ENCODE results near the gene XPA. TPM values are rescaled to one million over a fixed set of nuclear protein-coding genes. Genes with fewer than 3 reads are reported as not detected.
A peak's percentile ranks its signal among the peaks of the same experiment; 100 is the strongest.
"Not testable (repeated sequence)": the region's sequence is repeated elsewhere in the genome, so short reads cannot be mapped to it uniquely, and the experiment has no call there.

The XPA gene
- polyA plus RNA-seq (ENCODE audit: insufficient read length in 4 of 4) = 10 to 100 TPM; 34.6 to 39.0 (median 37.1) TPM

- peak; percentile 82 to 94 (median 86) for DNase-seq (ENCODE audit: low read depth in 4 of 4, low spot score in 2 of 4)
Observed at GRCh38 chr9:97696803-97697601, at the start of gene XPA. Gene XPA, minus strand, starts transcription at chr9:97697340. Its CDS starts 48 bp downstream, at chr9:97697292.

- DNase-seq (ENCODE audit: low read depth in 4 of 4, low spot score in 2 of 4) = no peak
Observed at GRCh38 chr9:97744710-97745708, 47.9 kb upstream of the XPA start.

- DNase-seq (ENCODE audit: low read depth in 4 of 4, low spot score in 2 of 4) = not testable (repeated sequence)
Observed at GRCh38 chr9:97744025-97744424, 46.9 kb upstream of the XPA start.

- DNase-seq (ENCODE audit: low read depth in 4 of 4, low spot score in 2 of 4) = no peak
Observed at GRCh38 chr9:97742545-97742944, 45.4 kb upstream of the XPA start.

GRCh38 chr9:97741947-97742346 lies 44.8 kb upstream of the XPA start:
- DNase-seq (ENCODE audit: low read depth in 4 of 4, low spot score in 2 of 4) = no peak

GRCh38 chr9:97740848-97741821 lies 44.0 kb upstream of the XPA start:
- DNase-seq (ENCODE audit: low read depth in 4 of 4, low spot score in 2 of 4) = peak; percentile 11 to 48 (median 34)

GRCh38 chr9:97737429-97737828 lies 40.3 kb upstream of the XPA start:
- no peak for DNase-seq (ENCODE audit: low read depth in 4 of 4, low spot score in 2 of 4)

GRCh38 chr9:97735070-97735600 lies 38.0 kb upstream of the XPA start:
- no peak for DNase-seq (ENCODE audit: low read depth in 4 of 4, low spot score in 2 of 4)

GRCh38 chr9:97726716-97727115 lies 29.6 kb upstream of the XPA start:
- no peak for DNase-seq (ENCODE audit: low read depth in 4 of 4, low spot score in 2 of 4)

- DNase-seq (ENCODE audit: low read depth in 4 of 4, low spot score in 2 of 4) = no peak
Observed at GRCh38 chr9:97723819-97724218, 26.7 kb upstream of the XPA start.

GRCh38 chr9:97722331-97722730 lies 25.2 kb upstream of the XPA start:
- no peak for DNase-seq (ENCODE audit: low read depth in 4 of 4, low spot score in 2 of 4)

- DNase-seq (ENCODE audit: low read depth in 4 of 4, low spot score in 2 of 4) = no peak
Observed at GRCh38 chr9:97721396-97721795, 24.3 kb upstream of the XPA start.

- no peak for DNase-seq (ENCODE audit: low read depth in 4 of 4, low spot score in 2 of 4)
Observed at GRCh38 chr9:97717866-97718265, 20.7 kb upstream of the XPA start.

GRCh38 chr9:97714435-97714834 lies 17.3 kb upstream of the XPA start:
- no peak for DNase-seq (ENCODE audit: low read depth in 4 of 4, low spot score in 2 of 4)

- DNase-seq (ENCODE audit: low read depth in 4 of 4, low spot score in 2 of 4) = no peak
Observed at GRCh38 chr9:97711223-97711626, 14.1 kb upstream of the XPA start.

GRCh38 chr9:97710356-97711222 lies 13.4 kb upstream of the XPA start:
- peak in 3 of 4 donors; percentile 37 to 49 (median 46) for DNase-seq (ENCODE audit: low read depth in 4 of 4, low spot score in 2 of 4)

GRCh38 chr9:97706246-97706645 lies 9.1 kb upstream of the XPA start:
- no peak for DNase-seq (ENCODE audit: low read depth in 4 of 4, low spot score in 2 of 4)

GRCh38 chr9:97705354-97705950 lies 8.3 kb upstream of the XPA start:
- no peak for DNase-seq (ENCODE audit: low read depth in 4 of 4, low spot score in 2 of 4)
